ENCODE data around the gene IPO11.

Gene IPO11

GRCh38 chr5:62412549-62413329, at the start of gene IPO11:
Gene IPO11 (plus strand): TSS chr5:62412763. CDS start chr5:62437280, 24,517 bp downstream.
- TF ChIP-seq, protein P1, sequence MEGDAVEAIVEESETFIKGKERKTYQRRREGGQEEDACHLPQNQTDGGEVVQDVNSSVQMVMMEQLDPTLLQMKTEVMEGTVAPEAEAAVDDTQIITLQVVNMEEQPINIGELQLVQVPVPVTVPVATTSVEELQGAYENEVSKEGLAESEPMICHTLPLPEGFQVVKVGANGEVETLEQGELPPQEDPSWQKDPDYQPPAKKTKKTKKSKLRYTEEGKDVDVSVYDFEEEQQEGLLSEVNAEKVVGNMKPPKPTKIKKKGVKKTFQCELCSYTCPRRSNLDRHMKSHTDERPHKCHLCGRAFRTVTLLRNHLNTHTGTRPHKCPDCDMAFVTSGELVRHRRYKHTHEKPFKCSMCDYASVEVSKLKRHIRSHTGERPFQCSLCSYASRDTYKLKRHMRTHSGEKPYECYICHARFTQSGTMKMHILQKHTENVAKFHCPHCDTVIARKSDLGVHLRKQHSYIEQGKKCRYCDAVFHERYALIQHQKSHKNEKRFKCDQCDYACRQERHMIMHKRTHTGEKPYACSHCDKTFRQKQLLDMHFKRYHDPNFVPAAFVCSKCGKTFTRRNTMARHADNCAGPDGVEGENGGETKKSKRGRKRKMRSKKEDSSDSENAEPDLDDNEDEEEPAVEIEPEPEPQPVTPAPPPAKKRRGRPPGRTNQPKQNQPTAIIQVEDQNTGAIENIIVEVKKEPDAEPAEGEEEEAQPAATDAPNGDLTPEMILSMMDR (IDR thresholded peaks at IDR 0.05; ENCODE audit: control insufficient read depth, extremely low read depth, insufficient read depth): no peak
- peak within 1 kb of the TSS; percentile 94 for H3K4me3 ChIP-seq (ENCODE audit: low read depth, low read length)
- peak; percentile 98 for DNase-seq (ENCODE audit: low read depth)

DNA sequence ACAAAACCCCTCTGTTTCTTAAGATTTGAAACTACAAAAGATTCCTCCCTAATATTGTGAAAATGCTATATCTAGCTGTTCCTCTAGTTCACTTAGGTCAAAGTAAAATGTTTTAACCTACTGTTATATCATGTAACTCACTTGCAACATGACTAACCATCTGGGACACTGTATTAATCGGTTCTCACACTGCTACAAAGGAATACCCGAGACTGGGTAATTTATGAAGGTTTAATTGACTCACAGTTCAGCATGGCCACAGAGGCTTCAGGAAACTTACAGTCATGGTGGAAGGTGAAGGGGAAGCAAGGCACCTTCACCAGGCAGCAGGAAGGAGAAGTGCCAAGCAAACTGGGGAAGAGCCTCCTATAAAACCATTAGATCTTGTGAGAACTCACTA, 43.5 kb upstream of the IPO11 start:
- DNase-seq (ENCODE audit: low read depth): no peak
- TF ChIP-seq, protein P1 (IDR thresholded peaks at IDR 0.05; ENCODE audit: control insufficient read depth, extremely low read depth, insufficient read depth): no peak
- no peak overlapping the region for H3K4me3 ChIP-seq (ENCODE audit: low read depth, low read length)

- no peak for DNase-seq (ENCODE audit: low read depth)
- H3K4me3 ChIP-seq (ENCODE audit: low read depth, low read length): no peak overlapping the region
- TF ChIP-seq, protein P1 (IDR thresholded peaks at IDR 0.05; ENCODE audit: control insufficient read depth, extremely low read depth, insufficient read depth): no peak
Measured at GRCh38 chr5:62371409-62371808, 41.2 kb upstream of the IPO11 start.

- TF ChIP-seq, protein P1 (IDR thresholded peaks at IDR 0.05; ENCODE audit: control insufficient read depth, extremely low read depth, insufficient read depth): no peak
- no peak for DNase-seq (ENCODE audit: low read depth)
- H3K4me3 ChIP-seq (ENCODE audit: low read depth, low read length): no peak overlapping the region
Measured at GRCh38 chr5:62372600-62372999, 40.0 kb upstream of the IPO11 start.

DNA sequence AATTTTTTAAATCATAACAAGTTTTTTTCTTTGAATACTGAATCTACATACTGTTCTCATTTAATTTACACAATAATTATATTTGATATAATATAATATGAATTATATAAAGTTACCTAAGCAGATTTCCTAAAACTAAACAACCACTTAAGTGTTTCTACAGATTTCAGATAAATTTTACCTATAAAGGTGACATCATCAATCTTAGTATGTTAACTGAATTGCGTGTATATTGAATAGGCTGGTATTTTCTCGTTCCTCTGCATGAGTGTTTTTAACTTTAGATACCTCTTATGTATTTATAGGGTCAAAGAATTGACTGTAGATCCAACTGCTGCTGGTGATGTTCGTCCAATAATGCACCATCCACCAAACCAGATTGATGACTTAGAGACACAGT, 39.2 kb upstream of the IPO11 start:
- no peak overlapping the region for H3K4me3 ChIP-seq (ENCODE audit: low read depth, low read length)
- TF ChIP-seq, protein P1 (IDR thresholded peaks at IDR 0.05; ENCODE audit: control insufficient read depth, extremely low read depth, insufficient read depth): no peak
- no peak for DNase-seq (ENCODE audit: low read depth)

GRCh38 chr5:62374090-62374489, 38.5 kb upstream of the IPO11 start:
- H3K4me3 ChIP-seq (ENCODE audit: low read depth, low read length): no peak overlapping the region
- TF ChIP-seq, protein P1 (IDR thresholded peaks at IDR 0.05; ENCODE audit: control insufficient read depth, extremely low read depth, insufficient read depth): no peak
- DNase-seq (ENCODE audit: low read depth): no peak

DNA sequence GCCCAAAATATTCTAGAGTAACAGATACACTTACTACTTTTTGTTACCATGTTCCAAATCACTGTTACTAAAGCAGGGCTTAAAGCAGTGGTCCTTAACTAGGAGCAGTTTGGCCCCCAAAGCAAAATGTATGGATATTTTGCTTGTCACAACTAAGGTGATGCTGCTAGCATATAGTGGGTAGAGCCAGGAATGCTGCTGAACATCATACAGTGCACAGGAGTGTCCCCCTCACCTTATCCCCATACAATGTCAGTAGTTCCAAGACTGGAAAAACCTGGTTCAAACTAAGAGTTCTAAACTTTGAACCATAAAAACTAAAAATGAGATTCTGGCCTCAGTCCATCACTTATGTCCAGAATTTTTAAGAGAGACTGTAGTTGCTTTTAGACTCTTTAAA, 36.9 kb upstream of the IPO11 start:
- no peak overlapping the region for H3K4me3 ChIP-seq (ENCODE audit: low read depth, low read length)
- no peak for DNase-seq (ENCODE audit: low read depth)
- TF ChIP-seq, protein P1 (IDR thresholded peaks at IDR 0.05; ENCODE audit: control insufficient read depth, extremely low read depth, insufficient read depth): no peak
